Endothelial cell (in vitro differentiated cells): ENCODE data around the gene ABLIM2. TPM values are rescaled to one million over a fixed set of nuclear protein-coding genes. Genes with fewer than 3 reads are reported as not detected.

Experiments used
- DNase-seq: peaks from one replicate; pipeline ENCODE4 v3.0.0; 2021; ENCODE audit warnings: low spot score
- H3K27ac Mint-ChIP-seq: one replicate; pipeline ENCODE4 v1.8.0; 2021; ENCODE audit warnings: mixed read lengths, inconsistent platforms; ENCODE audit not compliant: unreplicated experiment
- H3K27me3 Mint-ChIP-seq: one replicate; pipeline ENCODE4 v1.8.0; 2021; ENCODE audit warnings: mild to moderate bottlenecking, moderate library complexity, mixed read lengths, inconsistent platforms; ENCODE audit not compliant: unreplicated experiment
- H3K36me3 Mint-ChIP-seq: one replicate; pipeline ENCODE4 v1.8.0; 2021; ENCODE audit warnings: mild to moderate bottlenecking, low read depth, mixed read lengths, inconsistent platforms; ENCODE audit not compliant: unreplicated experiment
- H3K4me1 Mint-ChIP-seq: one replicate; pipeline ENCODE4 v1.8.0; 2021; ENCODE audit warnings: mild to moderate bottlenecking, mixed read lengths, inconsistent platforms; ENCODE audit not compliant: unreplicated experiment
- H3K4me3 Mint-ChIP-seq: one replicate; pipeline ENCODE4 v1.8.0; 2021; ENCODE audit warnings: mild to moderate bottlenecking, mixed read lengths, inconsistent platforms; ENCODE audit not compliant: unreplicated experiment
- H3K9me3 Mint-ChIP-seq: one replicate; pipeline ENCODE4 v1.8.0; 2021; ENCODE audit warnings: mixed read lengths, inconsistent platforms; ENCODE audit not compliant: unreplicated experiment
- total RNA-seq: library from RNA; stranded (reverse); fragmentation: NEBNext Ultra II Directional; extraction: Animal tissue kit (Norgen Biotek cat#: 25700); gene quantifications from one replicate; pipeline ENCODE4 v1.2.1, GENCODE V29; 2021; ENCODE audit not compliant: unreplicated experiment
- TF ChIP-seq, protein P1 (sequence below): fragments of 200-600 bp; sonication (generic); IDR thresholded peaks from one replicate; pipeline ENCODE4 v1.5.0; 2021; ENCODE audit warnings: antibody characterized with exemption; ENCODE audit not compliant: unreplicated experiment

The ABLIM2 gene
- total RNA-seq, 1 donor from 2014 or later, result 0.74 TPM

DNA sequence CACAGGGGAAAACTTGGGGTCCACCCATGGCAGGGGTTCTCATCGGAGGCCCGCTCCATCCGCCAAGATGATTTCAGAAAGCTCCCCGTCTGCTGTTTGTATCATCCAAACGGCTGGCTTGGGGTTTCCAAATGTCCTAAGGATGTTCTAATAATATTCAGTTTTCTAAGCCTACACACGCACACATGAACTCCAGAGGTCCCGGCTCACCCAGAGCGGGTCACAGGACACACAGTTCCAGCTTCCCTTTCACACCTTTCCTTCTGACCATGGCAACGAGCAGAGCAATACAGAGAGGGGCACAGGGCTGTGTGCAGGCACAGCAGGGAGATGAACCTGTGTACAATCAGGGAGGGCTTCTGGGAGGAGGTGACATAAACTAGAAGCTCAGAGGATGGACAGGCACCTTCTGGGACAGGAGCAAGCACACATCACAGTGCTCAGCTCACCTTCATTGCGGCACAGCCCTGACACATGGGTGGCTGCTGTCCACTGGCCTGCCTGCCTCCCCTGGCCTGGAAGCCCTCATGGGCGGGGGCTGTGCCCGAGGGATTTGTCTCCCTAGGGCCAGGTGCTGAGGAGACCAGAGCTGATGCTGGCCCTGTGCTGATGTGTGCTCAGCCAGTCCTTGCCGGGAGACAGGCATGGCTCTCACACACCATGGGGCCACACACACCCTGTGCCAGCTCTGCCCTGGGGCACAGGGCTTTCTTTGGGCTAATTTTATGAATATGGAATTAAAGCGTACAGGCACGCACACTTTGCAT lies 44.8 kb downstream of the ABLIM2 start:
- TF ChIP-seq, protein P1, sequence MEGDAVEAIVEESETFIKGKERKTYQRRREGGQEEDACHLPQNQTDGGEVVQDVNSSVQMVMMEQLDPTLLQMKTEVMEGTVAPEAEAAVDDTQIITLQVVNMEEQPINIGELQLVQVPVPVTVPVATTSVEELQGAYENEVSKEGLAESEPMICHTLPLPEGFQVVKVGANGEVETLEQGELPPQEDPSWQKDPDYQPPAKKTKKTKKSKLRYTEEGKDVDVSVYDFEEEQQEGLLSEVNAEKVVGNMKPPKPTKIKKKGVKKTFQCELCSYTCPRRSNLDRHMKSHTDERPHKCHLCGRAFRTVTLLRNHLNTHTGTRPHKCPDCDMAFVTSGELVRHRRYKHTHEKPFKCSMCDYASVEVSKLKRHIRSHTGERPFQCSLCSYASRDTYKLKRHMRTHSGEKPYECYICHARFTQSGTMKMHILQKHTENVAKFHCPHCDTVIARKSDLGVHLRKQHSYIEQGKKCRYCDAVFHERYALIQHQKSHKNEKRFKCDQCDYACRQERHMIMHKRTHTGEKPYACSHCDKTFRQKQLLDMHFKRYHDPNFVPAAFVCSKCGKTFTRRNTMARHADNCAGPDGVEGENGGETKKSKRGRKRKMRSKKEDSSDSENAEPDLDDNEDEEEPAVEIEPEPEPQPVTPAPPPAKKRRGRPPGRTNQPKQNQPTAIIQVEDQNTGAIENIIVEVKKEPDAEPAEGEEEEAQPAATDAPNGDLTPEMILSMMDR, result no peak
- H3K27me3 Mint-ChIP-seq, result peaks cover 12% of the 10 kb centered on the region

DNA sequence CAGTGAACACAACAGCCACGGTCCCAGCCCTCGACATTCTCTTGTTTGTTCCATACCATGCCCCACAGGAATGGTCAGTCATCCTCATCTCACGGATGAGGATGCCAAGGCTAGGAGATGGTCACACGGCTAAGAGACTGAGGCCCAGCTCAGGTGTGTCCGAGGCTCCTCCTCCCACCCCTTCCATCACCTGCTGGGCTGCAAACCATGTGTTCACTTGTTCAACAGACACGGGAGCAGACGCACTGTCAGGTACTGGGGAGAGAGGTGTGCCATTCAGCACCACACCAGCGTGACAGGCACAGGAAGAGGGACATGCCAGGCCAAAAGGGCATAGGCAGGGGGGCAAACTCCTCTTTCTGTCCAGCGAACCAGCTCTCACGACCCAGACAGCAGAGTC lies 45.9 kb downstream of the ABLIM2 start:
- DNase-seq, result no peak
- Mint-ChIP-seq H3K4me3 (no peak overlapping the region), H3K27me3 (peaks cover 16% of the 10 kb centered on the region), H3K4me1 (no peaks in the 10 kb centered on the region), H3K9me3 (no peaks in the 10 kb centered on the region), H3K27ac (no peak overlapping the region), H3K36me3 (no peaks in the 10 kb centered on the region)
- TF ChIP-seq, protein P1, result no peak

More for the DNA sequence above, 44.8 kb downstream of the ABLIM2 start:
- no peaks in the 10 kb centered on the region for H3K36me3 Mint-ChIP-seq
- H3K4me3 Mint-ChIP-seq, result no peak overlapping the region
- DNase-seq, result no peak
- no peaks in the 10 kb centered on the region for H3K9me3 Mint-ChIP-seq
- no peaks in the 10 kb centered on the region for H3K4me1 Mint-ChIP-seq
- H3K27ac Mint-ChIP-seq, result no peak overlapping the region

DNA sequence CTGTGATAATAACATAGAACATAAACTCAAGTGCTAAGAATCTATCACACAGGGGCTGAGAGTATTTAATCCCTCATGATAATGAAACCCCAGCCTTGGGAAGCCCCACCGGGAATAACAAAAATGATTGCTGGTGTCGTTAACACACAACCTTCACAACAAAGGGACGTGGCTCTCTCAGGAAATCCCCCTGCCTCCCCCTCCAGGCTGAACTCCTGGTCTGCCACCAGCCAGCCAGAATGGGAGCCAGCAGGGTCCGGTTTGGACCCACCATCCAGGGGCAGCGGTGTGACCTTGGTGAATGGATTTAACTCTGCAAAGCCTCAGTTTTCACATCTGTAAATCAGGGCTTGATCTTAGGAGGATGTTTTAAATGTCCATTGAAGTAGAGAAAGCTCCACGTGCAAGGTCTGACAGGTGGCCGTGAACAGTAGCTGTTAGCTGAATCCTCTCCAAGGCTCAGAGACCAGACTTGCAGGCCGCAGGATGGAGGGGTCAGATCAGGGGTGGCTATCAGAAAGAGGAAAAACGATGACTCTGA lies 46.5 kb downstream of the ABLIM2 start:
- H3K9me3 Mint-ChIP-seq, result no peaks in the 10 kb centered on the region
- H3K27ac Mint-ChIP-seq, result no peak overlapping the region
- no peak for DNase-seq
- no peaks in the 10 kb centered on the region for H3K36me3 Mint-ChIP-seq
- no peak overlapping the region for H3K4me3 Mint-ChIP-seq
- H3K4me1 Mint-ChIP-seq, result no peaks in the 10 kb centered on the region
- H3K27me3 Mint-ChIP-seq, result peaks cover 17% of the 10 kb centered on the region
- TF ChIP-seq, protein P1, result no peak

DNA sequence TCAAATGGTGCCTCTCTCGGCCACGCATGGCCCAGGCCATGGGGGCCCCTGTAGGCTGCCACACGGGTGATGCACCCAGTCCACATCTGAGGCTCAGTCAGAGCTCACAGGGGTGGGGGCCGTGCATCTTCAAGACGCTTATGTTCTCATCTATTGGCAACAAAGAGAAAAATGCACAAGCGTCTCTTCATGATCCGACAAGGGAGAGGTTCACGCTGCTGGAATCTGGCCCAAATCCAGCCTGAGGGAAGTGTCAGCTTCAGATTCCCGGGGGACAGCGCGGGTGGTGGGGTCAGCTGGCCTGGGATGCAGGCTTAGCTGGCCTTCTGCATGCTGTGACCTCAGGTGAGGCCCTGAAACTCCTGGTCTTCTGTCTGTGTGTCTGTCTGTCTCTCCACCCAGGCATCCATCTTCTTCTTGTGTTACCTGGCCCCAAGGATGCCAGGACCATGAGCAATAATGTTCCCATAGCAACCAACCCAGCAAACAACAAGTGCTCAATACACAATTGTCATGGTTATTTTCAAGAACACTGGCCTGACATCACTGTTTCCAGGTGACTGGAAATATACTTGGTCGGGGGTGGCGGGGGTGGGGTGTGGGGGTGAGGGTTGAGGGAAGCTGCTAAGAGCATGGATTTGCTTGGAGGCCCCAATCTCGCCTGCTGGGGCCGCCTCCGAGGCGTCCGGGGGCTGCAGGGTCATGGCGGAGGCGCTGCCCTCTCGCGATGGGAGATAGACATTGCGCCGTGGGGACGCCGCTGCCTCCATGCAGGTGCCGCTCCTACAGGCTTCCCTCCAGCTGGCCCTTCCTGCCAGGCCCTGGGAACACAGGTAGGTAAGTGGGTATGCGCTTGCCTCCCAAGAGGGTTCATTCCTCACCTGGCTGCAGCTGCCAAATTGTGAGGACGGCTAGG lies 48.3 kb downstream of the ABLIM2 start:
- H3K9me3 Mint-ChIP-seq, result no peaks in the 10 kb centered on the region
- TF ChIP-seq, protein P1, result peak; percentile 26
- DNase-seq, result peak; percentile 66
- H3K36me3 Mint-ChIP-seq, result no peaks in the 10 kb centered on the region
- H3K4me1 Mint-ChIP-seq, result no peaks in the 10 kb centered on the region
- peaks cover 17% of the 10 kb centered on the region for H3K27me3 Mint-ChIP-seq
- peak overlapping the region; percentile 45 for H3K27ac Mint-ChIP-seq
- H3K4me3 Mint-ChIP-seq, result no peak overlapping the region
